Stimulated activated CD8-positive, alpha-beta memory T cell treated with anti-CD3 and anti-CD28 coated beads, Interleukin-2, amount 100 ng/mL, for 48 hours (primary cell): Measurements from ENCODE around the gene MAP1LC3B.

ENCODE experiments used
- DNase-seq, 2 donors: peaks; one replicate each; pipeline ENCODE4 v3.0.0-alpha.2; 2020; ENCODE audit warnings: low read depth in 2 of 2

The MAP1LC3B gene

GRCh38 chr16:87432330-87432915 lies 40.3 kb downstream of the MAP1LC3B start:
- no peak for DNase-seq

GRCh38 chr16:87434146-87434667 lies 42.1 kb downstream of the MAP1LC3B start:
- no peak for DNase-seq

GRCh38 chr16:87435372-87436224 lies 43.5 kb downstream of the MAP1LC3B start:
- no peak for DNase-seq

GRCh38 chr16:87436225-87437172 lies 44.4 kb downstream of the MAP1LC3B start:
- DNase-seq = peak; percentile 26 to 32

- DNase-seq = no peak
Observed at GRCh38 chr16:87437327-87437726, 45.2 kb downstream of the MAP1LC3B start.

GRCh38 chr16:87437911-87438610 lies 45.9 kb downstream of the MAP1LC3B start:
- DNase-seq = no peak

- no peak for DNase-seq
Observed at GRCh38 chr16:87438611-87438985, 46.5 kb downstream of the MAP1LC3B start.

- DNase-seq = no peak
Observed at GRCh38 chr16:87439926-87440325, 47.8 kb downstream of the MAP1LC3B start.

GRCh38 chr16:87441886-87442580 lies 49.9 kb downstream of the MAP1LC3B start:
- no peak for DNase-seq

GRCh38 chr16:87442581-87442966 lies 50.4 kb downstream of the MAP1LC3B start:
- no peak for DNase-seq

GRCh38 chr16:87443016-87443415 lies 50.9 kb downstream of the MAP1LC3B start:
- no peak for DNase-seq

GRCh38 chr16:87443964-87444363 lies 51.8 kb downstream of the MAP1LC3B start:
- DNase-seq = no peak

- DNase-seq = no peak
Observed at GRCh38 chr16:87445486-87445885, 53.4 kb downstream of the MAP1LC3B start.

GRCh38 chr16:87446479-87446878 lies 54.3 kb downstream of the MAP1LC3B start:
- DNase-seq = no peak

- no peak for DNase-seq
Observed at GRCh38 chr16:87447323-87447722, 55.2 kb downstream of the MAP1LC3B start.

GRCh38 chr16:87448866-87449265 lies 56.7 kb downstream of the MAP1LC3B start:
- no peak for DNase-seq

- no peak for DNase-seq
Observed at GRCh38 chr16:87451563-87452210, 59.6 kb downstream of the MAP1LC3B start.

GRCh38 chr16:87453326-87453725 lies 61.2 kb downstream of the MAP1LC3B start:
- DNase-seq = no peak
